Thyroid gland (tissue), 4 donors: Measurements from ENCODE around the gene LMNTD1. TPM values are rescaled to one million over a fixed set of nuclear protein-coding genes. Genes with fewer than 3 reads are reported as not detected.
"Not testable (repeated sequence)": the region's sequence is repeated elsewhere in the genome, so short reads cannot be mapped to it uniquely, and the experiment has no call there.

Experiments used
- DNase-seq, 2 donors: peaks; one replicate each; pipeline ENCODE4 v3.0.0-alpha.2; 2019
- H3K27ac ChIP-seq, 3 donors: fragments of 200-600 bp; sonication (generic); 1 replicate in 2 of 3; 2 replicates in 1 of 3; pipeline ENCODE4 v1.5.1; 2016 to 2019; ENCODE audit warnings: mild to moderate bottlenecking in 1 of 3, moderate library complexity in 1 of 3
- H3K27me3 ChIP-seq: fragments of 200-600 bp; sonication (generic); one replicate; pipeline ENCODE4 v1.5.1; 2019
- H3K36me3 ChIP-seq, 2 donors: fragments of 200-600 bp; sonication (generic); one replicate each; pipeline ENCODE4 v1.5.1; 2016 to 2019
- H3K4me1 ChIP-seq, 2 donors: fragments of 200-600 bp; sonication (generic); one replicate each; pipeline ENCODE4 v1.5.1; 2017 to 2019
- H3K4me3 ChIP-seq, 3 donors: fragments of 200-600 bp; sonication (generic); replicated peaks in 1 of 3; 1 replicate in 2 of 3; 2 replicates in 1 of 3; pipeline ENCODE4 v1.5.1; 2016; ENCODE audit warnings: mild to moderate bottlenecking in 1 of 3
- H3K9me3 ChIP-seq: fragments of 200-600 bp; sonication (generic); one replicate; pipeline ENCODE4 v1.5.1; 2017
- CTCF ChIP-seq, 6 experiments: fragments of 200-600 bp in 3 of 6; fragments of 450-650 bp in 3 of 6; sonication (generic) in 3 of 6; IDR thresholded peaks; one replicate each; pipeline ENCODE4 v1.5.1; 2016 to 2019; ENCODE audit warnings: antibody characterized with exemption in 6 of 6, mild to moderate bottlenecking in 2 of 6, inconsistent platforms in 1 of 6, moderate library complexity in 1 of 6
- POLR2A ChIP-seq, 2 donors: fragments of 450-650 bp; IDR thresholded peaks; one replicate each; pipeline ENCODE4 v1.6.1; 2017; ENCODE audit warnings: antibody characterized with exemption in 2 of 2, mild to moderate bottlenecking in 2 of 2, moderate library complexity in 1 of 2
- WGBS, 2 donors: methylation state at CpG; one replicate each; pipeline ENCODE4 v1.1.5; 2017; 5-methylcytosine and 5-hydroxymethylcytosine counted together
- intact Hi-C: fragments of 100-400 bp; cut with DNase I; formaldehyde crosslinking; loops from one replicate; pipeline ENCODE4 v1.15.1; 2023
- total RNA-seq, 4 donors: library from RNA; depleted of rRNA; stranded (reverse); fragments of >200 nt; gene quantifications; one replicate each; pipeline ENCODE4 v1.2.3, GENCODE V29; 2016

The LMNTD1 gene
- total RNA-seq, 4 donors from 2014 or later = 0.27 to 2.3 (median 0.67) TPM; not detected in 1

GRCh38 chr12:25491396-25492325, 61.4 kb downstream of the LMNTD1 start:
- 66 to 81% methylated on average over 4 of the region's 4 CpGs for whole genome bisulfite sequencing, 2 donors
- intact Hi-C loops = no loop called here
- Histone ChIP-seq H3K36me3 (no peaks in the 10 kb centered on the region), H3K4me1 (no peaks in the 10 kb centered on the region), H3K27me3 (no peaks in the 10 kb centered on the region), H3K4me3 (no peak overlapping the region), H3K9me3 (no peaks in the 10 kb centered on the region), H3K27ac (no peak overlapping the region)
- DNase-seq = no peak
- TF ChIP-seq POLR2A (IDR thresholded peaks at IDR 0.05) = no peak
- TF ChIP-seq CTCF (IDR thresholded peaks at IDR 0.05) = no peak

- H3K4me1 ChIP-seq, intact Hi-C loops, H3K36me3 ChIP-seq, DNase-seq, H3K4me3 ChIP-seq, H3K27me3 ChIP-seq, H3K27ac ChIP-seq, H3K9me3 ChIP-seq: not testable (repeated sequence)
- WGBS, 2 donors = 87 to 88% methylated on average over 26 to 31 of the region's 33 CpGs
Measured at GRCh38 chr12:25488956-25489870, 63.9 kb downstream of the LMNTD1 start.

DNA sequence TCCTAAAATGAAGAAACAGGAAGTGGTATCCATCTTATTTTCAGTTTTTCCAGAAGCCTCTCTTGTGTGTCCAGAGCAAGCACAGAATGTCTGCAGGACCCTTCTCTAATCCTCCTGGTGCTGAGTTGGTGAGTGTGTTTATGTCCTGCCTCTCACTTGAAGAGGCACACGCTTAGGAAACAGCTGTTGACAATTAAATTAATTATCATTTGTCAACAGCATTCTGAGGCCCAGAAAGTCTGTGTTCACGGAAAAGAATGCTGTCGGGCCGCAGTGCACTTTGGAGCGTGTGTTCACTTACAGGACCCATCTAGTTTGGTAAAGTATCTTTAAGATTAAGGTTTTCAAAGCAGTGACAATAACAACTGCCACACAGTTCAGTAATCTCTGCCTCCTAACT, 70.5 kb downstream of the LMNTD1 start:
- WGBS, 2 donors = 40 to 43% methylated on average over 5 of the region's 5 CpGs
- TF ChIP-seq CTCF (IDR thresholded peaks at IDR 0.05) = no peak
- TF ChIP-seq POLR2A (IDR thresholded peaks at IDR 0.05) = no peak
- Histone ChIP-seq H3K4me3 (no peak overlapping the region), H3K27ac (no peak overlapping the region), H3K27me3 (no peaks in the 10 kb centered on the region), H3K36me3 (no peaks in the 10 kb centered on the region), H3K4me1 (no peaks in the 10 kb centered on the region), H3K9me3 (no peaks in the 10 kb centered on the region)
- DNase-seq = no peak
- intact Hi-C loops = no loop called here

- TF ChIP-seq POLR2A (IDR thresholded peaks at IDR 0.05) (no peak), CTCF (IDR thresholded peaks at IDR 0.05) (no peak)
- Histone ChIP-seq H3K9me3 (no peaks in the 10 kb centered on the region), H3K36me3 (no peaks in the 10 kb centered on the region), H3K27me3 (no peaks in the 10 kb centered on the region), H3K4me3 (no peak overlapping the region), H3K4me1 (no peaks in the 10 kb centered on the region), H3K27ac (no peak overlapping the region)
- intact Hi-C loops = no loop called here
- WGBS, 2 donors = 93 to 100% methylated on average over 1 of the region's 1 CpG
- no peak for DNase-seq
Measured at GRCh38 chr12:25480145-25480544, 72.9 kb downstream of the LMNTD1 start.

DNA sequence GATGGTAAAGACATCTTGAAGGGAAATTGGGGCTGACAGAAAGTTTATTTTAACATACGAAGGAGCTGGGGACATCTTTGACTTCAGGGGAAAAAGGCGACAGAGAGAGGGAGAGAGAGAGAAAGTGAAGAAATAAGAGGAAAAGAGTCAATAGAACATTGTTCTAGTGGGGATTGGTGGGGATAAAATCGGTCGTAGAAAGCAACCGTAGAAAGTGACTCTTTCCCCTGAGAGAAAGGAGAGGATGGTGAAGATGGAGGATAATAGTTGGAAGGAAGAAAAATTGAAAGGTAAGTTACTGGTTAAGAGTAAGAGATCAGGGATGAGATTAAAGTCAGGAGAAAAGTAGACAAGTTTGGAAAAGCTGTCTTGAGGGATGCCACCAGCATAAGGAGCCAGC, 75.9 kb downstream of the LMNTD1 start:
- no peaks in the 10 kb centered on the region for H3K4me1 ChIP-seq
- no peaks in the 10 kb centered on the region for H3K36me3 ChIP-seq
- H3K27me3 ChIP-seq = no peaks in the 10 kb centered on the region
- H3K4me3 ChIP-seq = no peak overlapping the region
- DNase-seq = no peak
- WGBS, 2 donors = 95 to 97% methylated on average over 5 of the region's 5 CpGs
- H3K9me3 ChIP-seq = no peaks in the 10 kb centered on the region
- no peak for TF ChIP-seq POLR2A (IDR thresholded peaks at IDR 0.05)
- TF ChIP-seq CTCF (IDR thresholded peaks at IDR 0.05) = no peak
- intact Hi-C loops = no loop called here
- no peak overlapping the region for H3K27ac ChIP-seq
